Effector memory CD4-positive, alpha-beta T cell (primary cell): ENCODE data around the gene CD248.
"Not testable (repeated sequence)": the region's sequence is repeated elsewhere in the genome, so short reads cannot be mapped to it uniquely, and the experiment has no call there.

ENCODE experiments used
- DNase-seq, 3 donors: peaks; one replicate each; pipeline ENCODE4 v3.0.0-alpha.2; 2020
- H3K27ac ChIP-seq: 2 replicates; pipeline ENCODE4 v1.7.0; 2013; ENCODE audit warnings: mild to moderate bottlenecking, low read length, moderate library complexity; ENCODE audit not compliant: insufficient read depth, poor library complexity, severe bottlenecking
- H3K27me3 ChIP-seq: replicated peaks from 2 replicates; pipeline ENCODE4 v1.7.0; 2013; ENCODE audit warnings: mild to moderate bottlenecking, low read length; ENCODE audit not compliant: insufficient read depth, control insufficient read depth, poor library complexity, severe bottlenecking
- H3K36me3 ChIP-seq: 2 replicates; pipeline ENCODE4 v1.7.0; 2013; ENCODE audit warnings: mild to moderate bottlenecking, low read length, moderate library complexity; ENCODE audit not compliant: control insufficient read depth, insufficient read depth
- H3K4me1 ChIP-seq: 2 replicates; pipeline ENCODE4 v1.7.0; 2013; ENCODE audit warnings: low read length, mild to moderate bottlenecking; ENCODE audit not compliant: control insufficient read depth, insufficient read depth, poor library complexity, severe bottlenecking
- H3K4me3 ChIP-seq: 2 replicates; pipeline ENCODE4 v1.7.0; 2013; ENCODE audit warnings: low read length, low read depth, mild to moderate bottlenecking; ENCODE audit not compliant: insufficient read depth, poor library complexity, severe bottlenecking
- H3K9me3 ChIP-seq: 2 replicates; pipeline ENCODE4 v1.7.0; 2013; ENCODE audit warnings: mild to moderate bottlenecking, low read length, moderate library complexity; ENCODE audit not compliant: control insufficient read depth

Gene CD248

GRCh38 chr11:66350560-66351235 is 33.9 kb upstream of the CD248 start:
- peaks cover 13% of the 10 kb centered on the region for H3K4me1 ChIP-seq
- not testable (repeated sequence) for DNase-seq, H3K36me3 ChIP-seq, H3K9me3 ChIP-seq, H3K4me3 ChIP-seq, H3K27me3 ChIP-seq, H3K27ac ChIP-seq

- H3K4me3 ChIP-seq = no peak overlapping the region
- no peaks in the 10 kb centered on the region for H3K27me3 ChIP-seq
- DNase-seq = no peak
- H3K4me1 ChIP-seq = peaks cover 24% of the 10 kb centered on the region
- H3K36me3 ChIP-seq = no peaks in the 10 kb centered on the region
- no peak overlapping the region for H3K27ac ChIP-seq
- H3K9me3 ChIP-seq = no peaks in the 10 kb centered on the region
Observed at GRCh38 chr11:66349084-66349386, 32.2 kb upstream of the CD248 start.

- peaks cover 27% of the 10 kb centered on the region for H3K4me1 ChIP-seq
- H3K27ac ChIP-seq = peak within 1 kb of the TSS; percentile 74
- H3K36me3 ChIP-seq = no peaks in the 10 kb centered on the region
- no peaks in the 10 kb centered on the region for H3K9me3 ChIP-seq
- H3K27me3 ChIP-seq = no peaks in the 10 kb centered on the region
- DNase-seq = peak; percentile 69 to 73 (median 72)
- peak within 1 kb of the TSS; percentile 80 for H3K4me3 ChIP-seq
Observed at GRCh38 chr11:66347425-66348276, 30.8 kb upstream of the CD248 start, which contains the start of gene B4GAT1. TSS of gene B4GAT1 (minus strand) at chr11:66347629. CDS start at chr11:66347545, 84 bp downstream.

- Histone ChIP-seq H3K9me3 (no peaks in the 10 kb centered on the region), H3K4me3 (peak overlapping the region; percentile 80), H3K27ac (peak overlapping the region; percentile 80), H3K27me3 (no peaks in the 10 kb centered on the region), H3K4me1 (peaks cover 27% of the 10 kb centered on the region), H3K36me3 (peaks cover 4% of the 10 kb centered on the region)
- DNase-seq = no peak
Observed at GRCh38 chr11:66346476-66347424, 29.9 kb upstream of the CD248 start.

- no peak for DNase-seq
- H3K27ac ChIP-seq = peak overlapping the region; percentile 80
- H3K9me3 ChIP-seq = no peaks in the 10 kb centered on the region
- H3K4me3 ChIP-seq = peak overlapping the region; percentile 86
- no peaks in the 10 kb centered on the region for H3K27me3 ChIP-seq
- H3K36me3 ChIP-seq = peaks cover 19% of the 10 kb centered on the region
- peaks cover 27% of the 10 kb centered on the region for H3K4me1 ChIP-seq
Observed at GRCh38 chr11:66345316-66345649, 28.4 kb upstream of the CD248 start.

- no peaks in the 10 kb centered on the region for H3K27me3 ChIP-seq
- peak; percentile 91 to 95 (median 92) for DNase-seq
- no peaks in the 10 kb centered on the region for H3K9me3 ChIP-seq
- H3K36me3 ChIP-seq = peaks cover 24% of the 10 kb centered on the region
- H3K4me1 ChIP-seq = peaks cover 27% of the 10 kb centered on the region
- H3K4me3 ChIP-seq = peak within 1 kb of the TSS; percentile 86
- peak within 1 kb of the TSS; percentile 80 for H3K27ac ChIP-seq
Observed at GRCh38 chr11:66344550-66345315, 27.9 kb upstream of the CD248 start, which contains the start of gene BRMS1. TSS of gene BRMS1 (minus strand) at chr11:66345104. CDS start at chr11:66342234, 2,870 bp downstream.

- peaks cover 39% of the 10 kb centered on the region for H3K36me3 ChIP-seq
- H3K4me3 ChIP-seq = no peak overlapping the region
- H3K4me1 ChIP-seq = peaks cover 24% of the 10 kb centered on the region
- H3K27ac ChIP-seq = no peak overlapping the region
- DNase-seq = no peak
- H3K9me3 ChIP-seq = no peaks in the 10 kb centered on the region
- no peaks in the 10 kb centered on the region for H3K27me3 ChIP-seq
Observed at GRCh38 chr11:66343176-66343575, 26.3 kb upstream of the CD248 start.

- no peaks in the 10 kb centered on the region for H3K9me3 ChIP-seq
- no peak overlapping the region for H3K27ac ChIP-seq
- H3K4me1 ChIP-seq = peaks cover 24% of the 10 kb centered on the region
- H3K27me3 ChIP-seq = no peaks in the 10 kb centered on the region
- no peak overlapping the region for H3K4me3 ChIP-seq
- DNase-seq = no peak
- peaks cover 41% of the 10 kb centered on the region for H3K36me3 ChIP-seq
Observed at GRCh38 chr11:66341502-66342126, 24.8 kb upstream of the CD248 start.
